ENCODE measurements around the gene EDEM3. TPM values are rescaled to one million over a fixed set of nuclear protein-coding genes. Genes with fewer than 3 reads are reported as not detected.

Gene EDEM3
- polyA plus RNA-seq, 1 donor from 2014 or later: 49.5 TPM

DNA sequence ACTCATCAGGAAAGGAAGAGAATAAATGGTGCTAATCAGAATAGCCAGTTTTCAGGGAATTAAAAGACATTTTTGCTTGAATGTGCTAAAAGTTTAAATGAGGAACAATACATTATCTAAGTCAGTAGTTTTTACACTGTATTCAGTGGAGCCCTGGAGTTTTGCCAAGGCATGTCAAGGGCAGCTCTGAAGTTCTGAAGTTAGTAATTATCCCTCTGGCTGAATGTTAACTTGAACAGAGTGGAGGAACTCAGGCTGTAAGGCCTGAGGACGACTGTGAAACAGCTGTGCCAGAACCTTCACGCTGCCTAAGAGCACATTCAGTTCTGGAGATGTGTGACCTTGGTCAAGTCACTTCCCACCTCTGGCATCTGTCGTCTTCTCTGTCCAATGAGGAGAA is 68.1 kb downstream of the EDEM3 start:
- H2AFZ ChIP-seq (ENCODE audit: low read depth, low read length): no peak overlapping the region

GRCh38 chr1:184685116-184685515 is 69.5 kb downstream of the EDEM3 start:
- Histone ChIP-seq H3K27ac (ENCODE audit: low read length) (no peak overlapping the region), H3K4me2 (ENCODE audit: low read length) (no peak overlapping the region), H3K9me2 (ENCODE audit: insufficient read depth, low read length) (no peaks in the 10 kb centered on the region), H3K36me3 (ENCODE audit: insufficient read depth, low read length) (no peaks in the 10 kb centered on the region), H3K9ac (ENCODE audit: low read length) (no peak overlapping the region), H3K4me3 (ENCODE audit: low read length) (no peak overlapping the region), H3K27me3 (ENCODE audit: insufficient read depth, low read depth, low read length) (no peaks in the 10 kb centered on the region), H3K9me3 (ENCODE audit: low read length) (no peaks in the 10 kb centered on the region), H2AFZ (ENCODE audit: low read depth, low read length) (no peak overlapping the region), H4K20me1 (ENCODE audit: insufficient read depth) (no peaks in the 10 kb centered on the region), H3K79me2 (replicated peaks; ENCODE audit: insufficient read depth, low read length) (no peaks in the 10 kb centered on the region), H3F3A (ENCODE audit: insufficient read depth, low read length, poor library complexity, severe bottlenecking) (no peaks in the 10 kb centered on the region)
- TF ChIP-seq EP300 (conservative IDR thresholded peaks at IDR 0.05; ENCODE audit: poor library complexity, severe bottlenecking) (no peak), EZH2 (IDR thresholded peaks at IDR 0.05; ENCODE audit: borderline replicate concordance, insufficient read depth, low read length, poor library complexity, severe bottlenecking) (no peak), RAD21 (conservative IDR thresholded peaks at IDR 0.05) (no peak), POLR2AphosphoS5 (IDR thresholded peaks at IDR 0.05) (no peak), TAF1 (IDR thresholded peaks at IDR 0.05; ENCODE audit: low read depth) (no peak), MXI1 (conservative IDR thresholded peaks at IDR 0.05; ENCODE audit: poor library complexity, severe bottlenecking) (no peak), SMC3 (conservative IDR thresholded peaks at IDR 0.05; ENCODE audit: poor library complexity) (no peak)
- TF ChIP-seq, protein P1, sequence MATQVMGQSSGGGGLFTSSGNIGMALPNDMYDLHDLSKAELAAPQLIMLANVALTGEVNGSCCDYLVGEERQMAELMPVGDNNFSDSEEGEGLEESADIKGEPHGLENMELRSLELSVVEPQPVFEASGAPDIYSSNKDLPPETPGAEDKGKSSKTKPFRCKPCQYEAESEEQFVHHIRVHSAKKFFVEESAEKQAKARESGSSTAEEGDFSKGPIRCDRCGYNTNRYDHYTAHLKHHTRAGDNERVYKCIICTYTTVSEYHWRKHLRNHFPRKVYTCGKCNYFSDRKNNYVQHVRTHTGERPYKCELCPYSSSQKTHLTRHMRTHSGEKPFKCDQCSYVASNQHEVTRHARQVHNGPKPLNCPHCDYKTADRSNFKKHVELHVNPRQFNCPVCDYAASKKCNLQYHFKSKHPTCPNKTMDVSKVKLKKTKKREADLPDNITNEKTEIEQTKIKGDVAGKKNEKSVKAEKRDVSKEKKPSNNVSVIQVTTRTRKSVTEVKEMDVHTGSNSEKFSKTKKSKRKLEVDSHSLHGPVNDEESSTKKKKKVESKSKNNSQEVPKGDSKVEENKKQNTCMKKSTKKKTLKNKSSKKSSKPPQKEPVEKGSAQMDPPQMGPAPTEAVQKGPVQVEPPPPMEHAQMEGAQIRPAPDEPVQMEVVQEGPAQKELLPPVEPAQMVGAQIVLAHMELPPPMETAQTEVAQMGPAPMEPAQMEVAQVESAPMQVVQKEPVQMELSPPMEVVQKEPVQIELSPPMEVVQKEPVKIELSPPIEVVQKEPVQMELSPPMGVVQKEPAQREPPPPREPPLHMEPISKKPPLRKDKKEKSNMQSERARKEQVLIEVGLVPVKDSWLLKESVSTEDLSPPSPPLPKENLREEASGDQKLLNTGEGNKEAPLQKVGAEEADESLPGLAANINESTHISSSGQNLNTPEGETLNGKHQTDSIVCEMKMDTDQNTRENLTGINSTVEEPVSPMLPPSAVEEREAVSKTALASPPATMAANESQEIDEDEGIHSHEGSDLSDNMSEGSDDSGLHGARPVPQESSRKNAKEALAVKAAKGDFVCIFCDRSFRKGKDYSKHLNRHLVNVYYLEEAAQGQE (IDR thresholded peaks at IDR 0.05; ENCODE audit: borderline replicate concordance): no peak
- TF ChIP-seq, protein P2, sequence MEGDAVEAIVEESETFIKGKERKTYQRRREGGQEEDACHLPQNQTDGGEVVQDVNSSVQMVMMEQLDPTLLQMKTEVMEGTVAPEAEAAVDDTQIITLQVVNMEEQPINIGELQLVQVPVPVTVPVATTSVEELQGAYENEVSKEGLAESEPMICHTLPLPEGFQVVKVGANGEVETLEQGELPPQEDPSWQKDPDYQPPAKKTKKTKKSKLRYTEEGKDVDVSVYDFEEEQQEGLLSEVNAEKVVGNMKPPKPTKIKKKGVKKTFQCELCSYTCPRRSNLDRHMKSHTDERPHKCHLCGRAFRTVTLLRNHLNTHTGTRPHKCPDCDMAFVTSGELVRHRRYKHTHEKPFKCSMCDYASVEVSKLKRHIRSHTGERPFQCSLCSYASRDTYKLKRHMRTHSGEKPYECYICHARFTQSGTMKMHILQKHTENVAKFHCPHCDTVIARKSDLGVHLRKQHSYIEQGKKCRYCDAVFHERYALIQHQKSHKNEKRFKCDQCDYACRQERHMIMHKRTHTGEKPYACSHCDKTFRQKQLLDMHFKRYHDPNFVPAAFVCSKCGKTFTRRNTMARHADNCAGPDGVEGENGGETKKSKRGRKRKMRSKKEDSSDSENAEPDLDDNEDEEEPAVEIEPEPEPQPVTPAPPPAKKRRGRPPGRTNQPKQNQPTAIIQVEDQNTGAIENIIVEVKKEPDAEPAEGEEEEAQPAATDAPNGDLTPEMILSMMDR (IDR thresholded peaks at IDR 0.05; ENCODE audit: poor library complexity, severe bottlenecking): no peak

More for the DNA sequence above, 68.1 kb downstream of the EDEM3 start:
- Histone ChIP-seq H3F3A (ENCODE audit: insufficient read depth, low read length, poor library complexity, severe bottlenecking) (no peaks in the 10 kb centered on the region), H3K79me2 (replicated peaks; ENCODE audit: insufficient read depth, low read length) (no peaks in the 10 kb centered on the region), H3K27me3 (ENCODE audit: insufficient read depth, low read depth, low read length) (no peaks in the 10 kb centered on the region), H3K9ac (ENCODE audit: low read length) (no peak overlapping the region), H3K36me3 (ENCODE audit: insufficient read depth, low read length) (no peaks in the 10 kb centered on the region), H3K4me3 (ENCODE audit: low read length) (no peak overlapping the region), H3K27ac (ENCODE audit: low read length) (no peak overlapping the region), H3K9me3 (ENCODE audit: low read length) (no peaks in the 10 kb centered on the region), H3K4me2 (ENCODE audit: low read length) (no peak overlapping the region), H3K9me2 (ENCODE audit: insufficient read depth, low read length) (no peaks in the 10 kb centered on the region), H4K20me1 (ENCODE audit: insufficient read depth) (no peaks in the 10 kb centered on the region)
- TF ChIP-seq EZH2 (IDR thresholded peaks at IDR 0.05; ENCODE audit: borderline replicate concordance, insufficient read depth, low read length, poor library complexity, severe bottlenecking) (no peak), SMC3 (conservative IDR thresholded peaks at IDR 0.05; ENCODE audit: poor library complexity) (no peak), RAD21 (conservative IDR thresholded peaks at IDR 0.05) (no peak), TAF1 (IDR thresholded peaks at IDR 0.05; ENCODE audit: low read depth) (no peak), EP300 (conservative IDR thresholded peaks at IDR 0.05; ENCODE audit: poor library complexity, severe bottlenecking) (no peak), MXI1 (conservative IDR thresholded peaks at IDR 0.05; ENCODE audit: poor library complexity, severe bottlenecking) (no peak), POLR2AphosphoS5 (IDR thresholded peaks at IDR 0.05) (no peak)
- TF ChIP-seq, protein P2 (IDR thresholded peaks at IDR 0.05; ENCODE audit: poor library complexity, severe bottlenecking): no peak
- TF ChIP-seq, protein P1 (IDR thresholded peaks at IDR 0.05; ENCODE audit: borderline replicate concordance): no peak
